K562 (cell line): ENCODE measurements around the gene FASTK. TPM values are rescaled to one million over a fixed set of nuclear protein-coding genes. Genes with fewer than 3 reads are reported as not detected.

Experiments used
- ATAC-seq: fragments of 200-7000 bp; cut with Tn5 transposase; 3 replicates; pipeline ENCODE4 v1.9.1; 2020; ENCODE audit warnings: moderate library complexity
- BruUV-seq: library from RNA; stranded (reverse); fragments of 400-500 nt; replicated peaks from 2 replicates; lab custom pipeline; 2021; lab: Mats Ljungman, UMichigan
- CTCF ChIA-PET: fragments of 300-600 bp; formaldehyde crosslinking; extraction: SDS; loops from one replicate; lab custom pipeline; 2021; ENCODE audit warnings: low intra/inter-chr PET ratio; lab: Yijun Ruan, JAX
- POLR2A ChIA-PET: fragments of 300-600, 350-650 bp; sonication (Branson Sonifier 250); formaldehyde crosslinking; extraction: SDS; loops from one replicate; lab custom pipeline; 2021; ENCODE audit warnings: antibody characterized with exemption, inconsistent platforms; lab: Yijun Ruan, JAX
- DNase-seq, 4 experiments: peaks; one replicate each; pipeline versions ENCODE4 v3.0.0 to v3.0.0-alpha.2; 2011 to 2018; ENCODE audit warnings: low spot score in 3 of 4, mixed read lengths in 3 of 4; ENCODE audit errors: extremely low read depth in 1 of 4
- FAIRE-seq: peaks from 2 replicates; lab custom pipeline; 2011; peaks lifted over from hg19 to GRCh38; lab: Jason Lieb, UNC
- H2AFZ ChIP-seq: 2 replicates; pipeline ENCODE4 v1.6.0; 2011; ENCODE audit warnings: low read depth, low read length, control low read depth, inconsistent platforms
- H3K27ac ChIP-seq: fragments of 200-600 bp; 3 replicates; pipeline ENCODE4 v1.8.0; 2011; ENCODE audit warnings: low read depth, mild to moderate bottlenecking, control low read depth, inconsistent platforms, low read length, moderate library complexity, mixed read lengths; ENCODE audit errors: extremely low read depth
- H3K27me3 ChIP-seq, 2 experiments: fragments of 300-600 bp in 1 of 2; 2 replicates in 1 of 2; 3 replicates in 1 of 2; pipeline versions ENCODE4 v1.6.0 to v1.8.0; 2011; ENCODE audit warnings: inconsistent platforms in 2 of 2, low read length in 2 of 2, mild to moderate bottlenecking in 1 of 2, mixed read lengths in 1 of 2, moderate library complexity in 1 of 2; ENCODE audit not compliant: control insufficient read depth in 2 of 2, insufficient read depth in 2 of 2
- H3K36me3 ChIP-seq: fragments of 300-600 bp; 3 replicates; pipeline ENCODE4 v1.8.0; 2011; ENCODE audit warnings: mild to moderate bottlenecking, low read length, inconsistent platforms; ENCODE audit not compliant: control insufficient read depth, insufficient read depth
- H3K4me1 ChIP-seq, 2 experiments: fragments of 200-600 bp in 1 of 2; replicated peaks in 1 of 2; 2 replicates in 1 of 2; 3 replicates in 1 of 2; pipeline versions ENCODE4 v1.5.1 to v1.8.0; 2011; ENCODE audit warnings: inconsistent platforms in 2 of 2, low read length in 2 of 2, mild to moderate bottlenecking in 1 of 2, mixed read lengths in 1 of 2, moderate library complexity in 1 of 2; ENCODE audit not compliant: control insufficient read depth in 2 of 2, insufficient read depth in 2 of 2
- H3K4me2 ChIP-seq: 2 replicates; pipeline ENCODE4 v1.6.1; 2011; ENCODE audit warnings: low read length, control low read depth, inconsistent platforms, mixed read lengths; ENCODE audit not compliant: insufficient read depth
- H3K4me3 ChIP-seq: fragments of 200-600 bp; sonication (generic), shearing (Covaris generic); 2 replicates; pipeline ENCODE4 v1.5.1; 2016; ENCODE audit warnings: control low read depth, inconsistent platforms
- H3K79me2 ChIP-seq: fragments of 200-600 bp; 3 replicates; pipeline ENCODE4 v1.8.0; 2011; ENCODE audit warnings: low read length, inconsistent platforms; ENCODE audit not compliant: control insufficient read depth, insufficient read depth
- H3K9ac ChIP-seq, 2 experiments: 2 replicates each; pipeline versions ENCODE4 v1.6.0 to v1.6.1; 2011; ENCODE audit warnings: low read depth in 2 of 2, low read length in 2 of 2, control low read depth in 1 of 2, inconsistent platforms in 1 of 2, mild to moderate bottlenecking in 1 of 2, mixed read lengths in 1 of 2; ENCODE audit not compliant: insufficient read depth in 1 of 2
- H3K9me1 ChIP-seq: one replicate; pipeline ENCODE4 v1.6.0; 2011; ENCODE audit warnings: inconsistent platforms, mild to moderate bottlenecking, low read length, moderate library complexity; ENCODE audit not compliant: control insufficient read depth, insufficient read depth
- H3K9me3 ChIP-seq: replicated peaks from 2 replicates; pipeline ENCODE4 v1.5.1; 2011; ENCODE audit warnings: low read depth, low read length, inconsistent platforms; ENCODE audit not compliant: control insufficient read depth, insufficient read depth
- H4K20me1 ChIP-seq: replicated peaks from 2 replicates; pipeline ENCODE4 v1.6.1; 2011; ENCODE audit warnings: low read length, inconsistent platforms, mixed read lengths; ENCODE audit not compliant: control insufficient read depth, insufficient read depth
- ATF4 ChIP-seq: fragments of 450-650 bp; formaldehyde crosslinking; IDR thresholded peaks from 2 replicates; pipeline ENCODE4 v1.4.0; 2022; ENCODE audit warnings: mild to moderate bottlenecking, moderate library complexity
- CHCHD3 ChIP-seq: fragments of 250-450 bp; sonication (Bioruptor Pico); IDR thresholded peaks from 2 replicates; pipeline ENCODE4 v2.1.2; 2022; ENCODE audit warnings: mild to moderate bottlenecking
- CHD1 ChIP-seq: fragments of 200-600 bp; sonication (generic); IDR thresholded peaks from one replicate; pipeline ENCODE4 v1.6.1; 2012; ENCODE audit warnings: mild to moderate bottlenecking, moderate library complexity, low read length, inconsistent platforms
- DIDO1 ChIP-seq: fragments of 450-650 bp; IDR thresholded peaks from 2 replicates; pipeline ENCODE4 v1.6.1; 2016; ENCODE audit warnings: low read depth, missing biosample characterization, missing genetic modification characterization
- EP300 ChIP-seq: IDR thresholded peaks from 2 replicates; pipeline ENCODE4 v1.6.1; 2012; ENCODE audit warnings: low read length, improper control_type of control experiment
- HDAC1 ChIP-seq, 2 experiments: fragments of 450-650 bp; IDR thresholded peaks; 2 replicates each; pipeline ENCODE4 v1.6.1; 2016 to 2017; ENCODE audit warnings: inconsistent platforms in 1 of 2, mild to moderate bottlenecking in 1 of 2, moderate library complexity in 1 of 2
- PHF8 ChIP-seq: fragments of 200-600 bp; sonication (generic); IDR thresholded peaks from 2 replicates; pipeline ENCODE4 v1.6.1; 2012; ENCODE audit warnings: mixed run types, mild to moderate bottlenecking, inconsistent platforms, low read length, moderate library complexity, borderline replicate concordance
- SFPQ ChIP-seq: fragments of 200-400 bp; formaldehyde crosslinking; IDR thresholded peaks from 2 replicates; pipeline ENCODE4 v1.6.1; 2017; ENCODE audit warnings: mild to moderate bottlenecking, low read depth, low read length, moderate library complexity
- SNAPC5 ChIP-seq: fragments of 250-450 bp; sonication (Bioruptor Pico); IDR thresholded peaks from 2 replicates; pipeline ENCODE4 v1.8.0; 2021; ENCODE audit warnings: moderate library complexity, mild to moderate bottlenecking, inconsistent platforms
- TCF3 ChIP-seq: sonication (generic); formaldehyde crosslinking; IDR thresholded peaks from 2 replicates; pipeline ENCODE4 v1.4.0; 2020; ENCODE audit warnings: mild to moderate bottlenecking, missing genetic modification reagents
- ZBTB26 ChIP-seq: fragments of 450-650 bp; formaldehyde crosslinking; IDR thresholded peaks from 2 replicates; pipeline ENCODE4 v1.4.0; 2022; ENCODE audit warnings: missing genetic modification characterization
- ZC3H4 ChIP-seq: sonication (generic); formaldehyde crosslinking; IDR thresholded peaks from 2 replicates; pipeline ENCODE4 v1.9.0; 2021; ENCODE audit warnings: missing genetic modification reagents, borderline replicate concordance
- ZFX ChIP-seq: sonication (generic); formaldehyde crosslinking; IDR thresholded peaks from 2 replicates; pipeline ENCODE4 v1.8.0; 2022; ENCODE audit warnings: mild to moderate bottlenecking, missing genetic modification reagents, moderate library complexity
- ZNF263 ChIP-seq: sonication (generic); formaldehyde crosslinking; IDR thresholded peaks from 2 replicates; pipeline ENCODE4 v1.8.0; 2022; ENCODE audit warnings: mild to moderate bottlenecking, missing genetic modification reagents, borderline replicate concordance
- WGBS: fragments of 100-300 bp; shearing (Covaris generic); methylation state at CpG from one replicate; pipeline ENCODE4 v1.1.6; 2016; ENCODE audit warnings: low coverage, mixed read lengths; ENCODE audit not compliant: insufficient coverage; ENCODE audit errors: missing lambda C conversion rate; 5-methylcytosine and 5-hydroxymethylcytosine counted together
- in situ Hi-C: fragments of 300-500 bp; cut with MboI; formaldehyde crosslinking; loops from 4 replicates; pipeline ENCODE4 v1.15.0; 2018; ENCODE audit warnings: inconsistent platforms, mixed read lengths
- intact Hi-C: fragments of 100-400 bp; cut with micrococcal nuclease; formaldehyde crosslinking; loops from 2 replicates; pipeline ENCODE4 v1.14.2; 2022
- polyA plus RNA-seq, 8 experiments: library from polyadenylated mRNA; depleted of rRNA in 4 of 8; stranded (reverse) in 5 of 8; unstranded in 3 of 8; fragments of >200 nt; fragmentation: Nextera tagmentation in 2 of 8; fragmentation: Illumina TruSeq in 1 of 8; extraction: Ambion mirVana in 2 of 8; extraction: Trizol in 1 of 8; gene quantifications; 2 replicates each; pipeline versions ENCODE4 v1.2.1 to v1.2.3, GENCODE V29; 2011 to 2014; ENCODE audit warnings: inconsistent platforms in 1 of 8, missing spikeins in 1 of 8
- total RNA-seq, 7 experiments: library from RNA; depleted of rRNA in 6 of 7; stranded (reverse); fragments of >200 nt in 6 of 7; fragmentation: Illumina TruSeq in 2 of 7; extraction: Trizol in 2 of 7; gene quantifications; 2 replicates each; pipeline versions ENCODE4 v1.2.1 to v1.2.3, GENCODE V29; 2011 to 2021; ENCODE audit warnings: low replicate concordance in 1 of 7

The FASTK gene
- total and polyA plus RNA-seq, 9 of the 15 experiments (the other 6 are each of a cell fraction or from before 2014, with no cell fraction given), result 0.51 to 150 (median 48.2) TPM

GRCh38 chr7:151083824-151084160 is 3.2 kb upstream of the FASTK start (continued):
- TF ChIP-seq ATF4 (no peak; the same call in 1 of the 2 replicates), PHF8 (no peak), ZBTB26 (CRISPR knock-in tag) (no peak), SNAPC5 (CRISPR knock-in tag) (no peak), EP300 (no peak)

- Histone ChIP-seq H3K4me3 (peak within 1 kb of the TSS; percentile 89), H3K27ac (peak within 1 kb of the TSS; percentile 94), H3K4me2 (peak within 1 kb of the TSS; percentile 97), H3K9me1 (no peaks in the 10 kb centered on the region), H2AFZ (peak within 1 kb of the TSS; percentile 81), H3K4me1 (peaks cover 52 to 83% of the 10 kb centered on the region in 2 experiments), H3K79me2 (peaks cover 66% of the 10 kb centered on the region), H3K27me3 (no peaks in the 10 kb centered on the region), H3K9ac (peak within 1 kb of the TSS; percentile 94 to 97), H4K20me1 (peaks cover 13% of the 10 kb centered on the region), H3K9me3 (no peaks in the 10 kb centered on the region), H3K36me3 (peaks cover 32% of the 10 kb centered on the region)
- ATAC-seq (peak; percentile 38), FAIRE-seq (no peak), DNase-seq (peak; percentile 80 to 95 (median 83))
- 2% methylated on average over 67 of the region's 69 CpGs for WGBS
- BruUV-seq, result no TSS peak
- ChIA-PET CTCF (no interaction called here), POLR2A (interaction anchor here (0.6 to 3.5 kb wide), 7 partner anchors 9 to 179 kb away, joined by 3 to 24 read pairs (median 3); no protein-coding TSS in a partner anchor)
- intact Hi-C loops (loop anchor here (1.0 to 10.0 kb wide), 2 partner anchors 55 to 768 kb away; partner anchors contain the start of gene ABCB8), in situ Hi-C loops (no loop called here)
- 0 out of 2 replicates have a peak, but pooled peaks have one; percentile 15 for TF ChIP-seq TCF3 (CRISPR knock-in tag)
- no peak for TF ChIP-seq CHCHD3 (CRISPR knock-in tag)
- TF ChIP-seq ZNF263 (CRISPR knock-in tag), result no peak
- TF ChIP-seq ZFX (CRISPR knock-in tag), result peak; percentile 41
- peak in 1 of 2 experiments; percentile 87; a peak in 2 of 4 replicates for TF ChIP-seq HDAC1 (IDR thresholded peaks at IDR 0.05)
- peak; percentile 8 for TF ChIP-seq CHD1
- TF ChIP-seq ZC3H4 (CRISPR knock-in tag), result no peak
- no peak for TF ChIP-seq DIDO1 (tag)
- no peak for TF ChIP-seq SFPQ
These were observed 2.6 kb upstream of the FASTK start, which contains the start of gene TMUB1 for GRCh38 chr7:151083071-151083823. TMUB1 (minus strand) TSS chr7:151083493; CDS start chr7:151082563, 930 bp downstream.
